A549 (cell line): ENCODE results near the gene CIITA. TPM values are rescaled to one million over a fixed set of nuclear protein-coding genes. Genes with fewer than 3 reads are reported as not detected.
A peak's percentile ranks its signal among the peaks of the same experiment; 100 is the strongest.

ENCODE experiments used
- ATAC-seq, 2 experiments: fragments of 200-7000 bp in 1 of 2; fragments of >200 bp in 1 of 2; cut with Nextera tagmentation in 1 of 2; cut with Tn5 transposase in 1 of 2; 3 replicates each; pipeline versions ENCODE4 v1.8.0 to v1.9.1; 2018 to 2020; ENCODE audit warnings: mild to moderate bottlenecking in 1 of 2, moderate library complexity in 1 of 2
- CTCF ChIA-PET: fragments of 300-600 bp; sonication (Branson Sonifier 250); formaldehyde crosslinking; extraction: SDS; loops from one replicate; lab custom pipeline; 2021; ENCODE audit warnings: antibody characterized with exemption, inconsistent platforms; lab: Yijun Ruan, JAX
- POLR2A ChIA-PET: fragments of 350-600 bp; formaldehyde crosslinking; extraction: SDS; loops from one replicate; lab custom pipeline; 2021; ENCODE audit warnings: antibody characterized with exemption, inconsistent platforms; lab: Yijun Ruan, JAX
- DNase-seq, 2 experiments: peaks; one replicate each; pipeline versions ENCODE4 v3.0.0 to v3.0.0-alpha.2; 2011 to 2016; ENCODE audit warnings: low read depth in 1 of 2, low spot score in 1 of 2
- FAIRE-seq: peaks from 2 replicates; lab custom pipeline; 2011; peaks lifted over from hg19 to GRCh38; lab: Jason Lieb, UNC
- H3K27ac ChIP-seq, 2 experiments: fragments of >200 bp; sonication (Bioruptor Twin); formaldehyde crosslinking; 3 replicates each; pipeline ENCODE4 v1.5.1; 2016 to 2017
- H3K4me1 ChIP-seq: fragments of >200 bp; sonication (Bioruptor Twin); formaldehyde crosslinking; 3 replicates; pipeline ENCODE4 v1.6.1; 2016
- H3K4me2 ChIP-seq: fragments of >200 bp; sonication (Bioruptor Twin); formaldehyde crosslinking; 3 replicates; pipeline ENCODE4 v1.6.1; 2016
- H3K4me3 ChIP-seq: fragments of >200 bp; sonication (Bioruptor Twin); formaldehyde crosslinking; 3 replicates; pipeline ENCODE4 v1.5.1; 2016
- H3K9me3 ChIP-seq: fragments of >200 bp; sonication (Bioruptor Twin); formaldehyde crosslinking; 3 replicates; pipeline ENCODE4 v1.6.1; 2016
- CBX8 ChIP-seq: fragments of 200-600 bp; sonication (generic); IDR thresholded peaks from 2 replicates; pipeline ENCODE4 v1.6.1; 2016
- EHF ChIP-seq: fragments of 250-450 bp; sonication (Bioruptor Pico); IDR thresholded peaks from 2 replicates; pipeline ENCODE4 v1.5.0; 2020; ENCODE audit warnings: mild to moderate bottlenecking
- EP300 ChIP-seq, 2 experiments: fragments of >200 bp; sonication (Bioruptor Twin); formaldehyde crosslinking; IDR thresholded peaks; 2 replicates in 1 of 2; 3 replicates in 1 of 2; pipeline ENCODE4 v1.6.1; 2016 to 2017
- FOXS1 ChIP-seq: fragments of 250-450 bp; sonication (Bioruptor Pico); IDR thresholded peaks from 2 replicates; pipeline ENCODE4 v1.5.0; 2020; ENCODE audit warnings: mild to moderate bottlenecking, moderate library complexity
- GATA3 ChIP-seq: IDR thresholded peaks from 2 replicates; pipeline ENCODE4 v1.6.1; 2012; ENCODE audit warnings: borderline replicate concordance
- HEYL ChIP-seq: fragments of 250-450 bp; sonication (Bioruptor Pico); IDR thresholded peaks from 2 replicates; pipeline ENCODE4 v1.8.0; 2021; ENCODE audit warnings: mild to moderate bottlenecking, moderate library complexity
- HOXB5 ChIP-seq: fragments of 250-450 bp; sonication (Bioruptor Pico); IDR thresholded peaks from 2 replicates; pipeline ENCODE4 v1.5.0; 2020; ENCODE audit warnings: mild to moderate bottlenecking, moderate library complexity
- JUN ChIP-seq, 2 experiments: fragments of >200 bp; sonication (Bioruptor Twin); formaldehyde crosslinking; IDR thresholded peaks; 2 replicates in 1 of 2; 3 replicates in 1 of 2; pipeline ENCODE4 v1.6.1; 2016 to 2017
- NFE2L2 ChIP-seq: fragments of 150-350 bp; conservative IDR thresholded peaks from 2 replicates; pipeline ENCODE4 v1.6.1; 2014; ENCODE audit warnings: low read length
- NPAS2 ChIP-seq: fragments of 250-450 bp; sonication (Bioruptor Pico); IDR thresholded peaks from 2 replicates; pipeline ENCODE4 v1.8.0; 2022; ENCODE audit warnings: mild to moderate bottlenecking, moderate library complexity, borderline replicate concordance
- RARB ChIP-seq: fragments of 250-450 bp; sonication (Bioruptor Pico); IDR thresholded peaks from 2 replicates; pipeline ENCODE4 v1.8.0; 2021; ENCODE audit warnings: mild to moderate bottlenecking, moderate library complexity
- RCOR1 ChIP-seq: fragments of 150-350 bp; IDR thresholded peaks from 2 replicates; pipeline ENCODE4 v1.6.1; 2014; ENCODE audit warnings: antibody characterized with exemption, low read length, low read depth
- RFX5 ChIP-seq: fragments of 450-650 bp; IDR thresholded peaks from 2 replicates; pipeline ENCODE4 v1.7.1; 2014; ENCODE audit warnings: antibody characterized with exemption, mild to moderate bottlenecking, moderate library complexity
- SREBF2 ChIP-seq: fragments of 450-650 bp; IDR thresholded peaks from 2 replicates; pipeline ENCODE4 v1.6.1; 2014; ENCODE audit warnings: mild to moderate bottlenecking, moderate library complexity
- TFCP2L1 ChIP-seq: fragments of 250-450 bp; sonication (Bioruptor Pico); IDR thresholded peaks from 2 replicates; pipeline ENCODE4 v1.5.0; 2021; ENCODE audit warnings: mild to moderate bottlenecking
- TP53 ChIP-seq: fragments of 250-450 bp; sonication (Bioruptor Pico); IDR thresholded peaks from 2 replicates; pipeline ENCODE4 v1.5.0; 2021; ENCODE audit warnings: mild to moderate bottlenecking, moderate library complexity
- ZC3H11A ChIP-seq: fragments of 450-650 bp; IDR thresholded peaks from 2 replicates; pipeline ENCODE4 v1.6.1; 2014; ENCODE audit warnings: antibody characterized with exemption, mild to moderate bottlenecking
- ZNF302 ChIP-seq: fragments of 250-450 bp; sonication (Bioruptor Pico); IDR thresholded peaks from 2 replicates; pipeline ENCODE4 v1.9.0; 2021; ENCODE audit warnings: inconsistent platforms, mild to moderate bottlenecking, moderate library complexity
- WGBS: methylation state at CpG from one replicate; pipeline ENCODE4 v1.1.6; 2017; ENCODE audit errors: missing lambda C conversion rate; 5-methylcytosine and 5-hydroxymethylcytosine counted together
- polyA plus RNA-seq, 4 experiments: library from polyadenylated mRNA; depleted of rRNA in 3 of 4; stranded (reverse); fragments of >200 nt; fragmentation: RNase III in 1 of 4; extraction: RNeasy Plus Mini Kit Qiagen cat#74134 plus additional on column Dnase treatment in 1 of 4; gene quantifications; 2 replicates in 3 of 4; 3 replicates in 1 of 4; pipeline ENCODE4 v1.2.3, GENCODE V29; 2011 to 2017
- TF ChIP-seq, protein P1 (sequence below): fragments of 150-350 bp; IDR thresholded peaks from 2 replicates; pipeline ENCODE4 v1.6.1; 2014; ENCODE audit warnings: low read depth, mild to moderate bottlenecking, low read length
- TF ChIP-seq, protein P2 (sequence below): fragments of >200 bp; sonication (Bioruptor Twin); formaldehyde crosslinking; IDR thresholded peaks from 3 replicates; pipeline ENCODE4 v1.6.1; 2016
- TF ChIP-seq, protein P3 (sequence below): fragments of 250-450 bp; sonication (Bioruptor Pico); IDR thresholded peaks from 2 replicates; pipeline ENCODE4 v1.5.0; 2021; ENCODE audit warnings: mild to moderate bottlenecking, moderate library complexity, borderline replicate concordance
- TF ChIP-seq, protein P4 (sequence below): IDR thresholded peaks from 2 replicates; pipeline ENCODE4 v1.6.1; 2012
- TF ChIP-seq, protein P5 (sequence below): IDR thresholded peaks from 2 replicates; pipeline ENCODE4 v1.6.1; 2012; ENCODE audit warnings: low read depth, borderline replicate concordance
- TF ChIP-seq, protein P6 (sequence below): fragments of >200 bp; sonication (Bioruptor Twin); formaldehyde crosslinking; IDR thresholded peaks from 2 replicates; pipeline ENCODE4 v1.6.1; 2016

Gene CIITA
- polyA plus RNA-seq, 2 of the 4 experiments (the other 2 are of a cell fraction), result 0.06 TPM; not detected in 1

DNA sequence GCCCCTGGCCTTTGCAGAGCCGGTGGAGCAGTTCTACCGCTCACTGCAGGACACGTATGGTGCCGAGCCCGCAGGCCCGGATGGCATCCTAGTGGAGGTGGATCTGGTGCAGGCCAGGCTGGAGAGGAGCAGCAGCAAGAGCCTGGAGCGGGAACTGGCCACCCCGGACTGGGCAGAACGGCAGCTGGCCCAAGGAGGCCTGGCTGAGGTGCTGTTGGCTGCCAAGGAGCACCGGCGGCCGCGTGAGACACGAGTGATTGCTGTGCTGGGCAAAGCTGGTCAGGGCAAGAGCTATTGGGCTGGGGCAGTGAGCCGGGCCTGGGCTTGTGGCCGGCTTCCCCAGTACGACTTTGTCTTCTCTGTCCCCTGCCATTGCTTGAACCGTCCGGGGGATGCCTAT lies 29.5 kb downstream of the CIITA start:
- no peak overlapping the region for H3K4me3 ChIP-seq
- no peak overlapping the region for H3K27ac ChIP-seq
- no peak for TF ChIP-seq TFCP2L1 (CRISPR knock-in tag)
- no peak for TF ChIP-seq JUN (IDR thresholded peaks at IDR 0.05)
- TF ChIP-seq, protein P1, sequence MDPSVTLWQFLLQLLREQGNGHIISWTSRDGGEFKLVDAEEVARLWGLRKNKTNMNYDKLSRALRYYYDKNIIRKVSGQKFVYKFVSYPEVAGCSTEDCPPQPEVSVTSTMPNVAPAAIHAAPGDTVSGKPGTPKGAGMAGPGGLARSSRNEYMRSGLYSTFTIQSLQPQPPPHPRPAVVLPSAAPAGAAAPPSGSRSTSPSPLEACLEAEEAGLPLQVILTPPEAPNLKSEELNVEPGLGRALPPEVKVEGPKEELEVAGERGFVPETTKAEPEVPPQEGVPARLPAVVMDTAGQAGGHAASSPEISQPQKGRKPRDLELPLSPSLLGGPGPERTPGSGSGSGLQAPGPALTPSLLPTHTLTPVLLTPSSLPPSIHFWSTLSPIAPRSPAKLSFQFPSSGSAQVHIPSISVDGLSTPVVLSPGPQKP, result no peak
- TF ChIP-seq HEYL, result no peak
- TF ChIP-seq RFX5, result no peak
- TF ChIP-seq, protein P2, sequence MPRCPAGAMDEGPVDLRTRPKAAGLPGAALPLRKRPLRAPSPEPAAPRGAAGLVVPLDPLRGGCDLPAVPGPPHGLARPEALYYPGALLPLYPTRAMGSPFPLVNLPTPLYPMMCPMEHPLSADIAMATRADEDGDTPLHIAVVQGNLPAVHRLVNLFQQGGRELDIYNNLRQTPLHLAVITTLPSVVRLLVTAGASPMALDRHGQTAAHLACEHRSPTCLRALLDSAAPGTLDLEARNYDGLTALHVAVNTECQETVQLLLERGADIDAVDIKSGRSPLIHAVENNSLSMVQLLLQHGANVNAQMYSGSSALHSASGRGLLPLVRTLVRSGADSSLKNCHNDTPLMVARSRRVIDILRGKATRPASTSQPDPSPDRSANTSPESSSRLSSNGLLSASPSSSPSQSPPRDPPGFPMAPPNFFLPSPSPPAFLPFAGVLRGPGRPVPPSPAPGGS, result no peak
- TF ChIP-seq NFE2L2, result no peak
- no peak for TF ChIP-seq ZNF302
- TF ChIP-seq, all 56 proteins: peak for 0
- FAIRE-seq (no peak), ATAC-seq (peak in 1 of 2 experiments; percentile 26; a peak in 2 of 6 replicates), DNase-seq (no peak)
- Histone ChIP-seq H3K4me1 (no peaks in the 10 kb centered on the region), H3K9me3 (peaks cover 8% of the 10 kb centered on the region; the same call in 2 of the 3 replicates), H3K4me2 (no peak overlapping the region)
- 69% methylated on average over 16 of the region's 19 CpGs for WGBS
- ChIA-PET CTCF (interaction anchor here (0.5 to 8.8 kb wide), 3 partner anchors 9 to 173 kb away, joined by 3 to 53 read pairs (median 3); no protein-coding TSS in a partner anchor), POLR2A (no interaction called here)

DNA sequence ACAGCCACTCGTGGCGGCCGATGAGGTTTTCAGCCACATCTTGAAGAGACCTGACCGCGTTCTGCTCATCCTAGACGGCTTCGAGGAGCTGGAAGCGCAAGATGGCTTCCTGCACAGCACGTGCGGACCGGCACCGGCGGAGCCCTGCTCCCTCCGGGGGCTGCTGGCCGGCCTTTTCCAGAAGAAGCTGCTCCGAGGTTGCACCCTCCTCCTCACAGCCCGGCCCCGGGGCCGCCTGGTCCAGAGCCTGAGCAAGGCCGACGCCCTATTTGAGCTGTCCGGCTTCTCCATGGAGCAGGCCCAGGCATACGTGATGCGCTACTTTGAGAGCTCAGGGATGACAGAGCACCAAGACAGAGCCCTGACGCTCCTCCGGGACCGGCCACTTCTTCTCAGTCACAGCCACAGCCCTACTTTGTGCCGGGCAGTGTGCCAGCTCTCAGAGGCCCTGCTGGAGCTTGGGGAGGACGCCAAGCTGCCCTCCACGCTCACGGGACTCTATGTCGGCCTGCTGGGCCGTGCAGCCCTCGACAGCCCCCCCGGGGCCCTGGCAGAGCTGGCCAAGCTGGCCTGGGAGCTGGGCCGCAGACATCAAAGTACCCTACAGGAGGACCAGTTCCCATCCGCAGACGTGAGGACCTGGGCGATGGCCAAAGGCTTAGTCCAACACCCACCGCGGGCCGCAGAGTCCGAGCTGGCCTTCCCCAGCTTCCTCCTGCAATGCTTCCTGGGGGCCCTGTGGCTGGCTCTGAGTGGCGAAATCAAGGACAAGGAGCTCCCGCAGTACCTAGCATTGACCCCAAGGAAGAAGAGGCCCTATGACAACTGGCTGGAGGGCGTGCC lies 30.1 kb downstream of the CIITA start:
- H3K4me1 ChIP-seq, result no peaks in the 10 kb centered on the region
- no peak for FAIRE-seq
- peak; percentile 27 to 33; a peak in 4 of 6 replicates for ATAC-seq
- TF ChIP-seq, protein P3, sequence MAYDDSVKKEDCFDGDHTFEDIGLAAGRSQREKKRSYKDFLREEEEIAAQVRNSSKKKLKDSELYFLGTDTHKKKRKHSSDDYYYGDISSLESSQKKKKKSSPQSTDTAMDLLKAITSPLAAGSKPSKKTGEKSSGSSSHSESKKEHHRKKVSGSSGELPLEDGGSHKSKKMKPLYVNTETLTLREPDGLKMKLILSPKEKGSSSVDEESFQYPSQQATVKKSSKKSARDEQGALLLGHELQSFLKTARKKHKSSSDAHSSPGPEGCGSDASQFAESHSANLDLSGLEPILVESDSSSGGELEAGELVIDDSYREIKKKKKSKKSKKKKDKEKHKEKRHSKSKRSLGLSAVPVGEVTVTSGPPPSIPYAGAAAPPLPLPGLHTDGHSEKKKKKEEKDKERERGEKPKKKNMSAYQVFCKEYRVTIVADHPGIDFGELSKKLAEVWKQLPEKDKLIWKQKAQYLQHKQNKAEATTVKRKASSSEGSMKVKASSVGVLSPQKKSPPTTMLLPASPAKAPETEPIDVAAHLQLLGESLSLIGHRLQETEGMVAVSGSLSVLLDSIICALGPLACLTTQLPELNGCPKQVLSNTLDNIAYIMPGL (CRISPR knock-in tag), result no peak
- TF ChIP-seq, protein P4, sequence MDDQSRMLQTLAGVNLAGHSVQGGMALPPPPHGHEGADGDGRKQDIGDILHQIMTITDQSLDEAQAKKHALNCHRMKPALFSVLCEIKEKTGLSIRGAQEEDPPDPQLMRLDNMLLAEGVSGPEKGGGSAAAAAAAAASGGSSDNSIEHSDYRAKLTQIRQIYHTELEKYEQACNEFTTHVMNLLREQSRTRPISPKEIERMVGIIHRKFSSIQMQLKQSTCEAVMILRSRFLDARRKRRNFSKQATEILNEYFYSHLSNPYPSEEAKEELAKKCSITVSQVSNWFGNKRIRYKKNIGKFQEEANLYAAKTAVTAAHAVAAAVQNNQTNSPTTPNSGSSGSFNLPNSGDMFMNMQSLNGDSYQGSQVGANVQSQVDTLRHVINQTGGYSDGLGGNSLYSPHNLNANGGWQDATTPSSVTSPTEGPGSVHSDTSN, result no peak
- TF ChIP-seq JUN (IDR thresholded peaks at IDR 0.05) (no peak), ZNF302 (no peak), NFE2L2 (no peak), RCOR1 (no peak), CBX8 (no peak), FOXS1 (no peak), TP53 (no peak), ZC3H11A (no peak), EP300 (IDR thresholded peaks at IDR 0.05) (no peak), RARB (no peak), GATA3 (no peak), NPAS2 (CRISPR knock-in tag) (no peak), RFX5 (no peak), HOXB5 (CRISPR knock-in tag) (no peak), EHF (CRISPR knock-in tag) (no peak), SREBF2 (no peak)
- TF ChIP-seq, protein P5, sequence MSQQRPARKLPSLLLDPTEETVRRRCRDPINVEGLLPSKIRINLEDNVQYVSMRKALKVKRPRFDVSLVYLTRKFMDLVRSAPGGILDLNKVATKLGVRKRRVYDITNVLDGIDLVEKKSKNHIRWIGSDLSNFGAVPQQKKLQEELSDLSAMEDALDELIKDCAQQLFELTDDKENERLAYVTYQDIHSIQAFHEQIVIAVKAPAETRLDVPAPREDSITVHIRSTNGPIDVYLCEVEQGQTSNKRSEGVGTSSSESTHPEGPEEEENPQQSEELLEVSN, result no peak
- TF ChIP-seq, protein P6, sequence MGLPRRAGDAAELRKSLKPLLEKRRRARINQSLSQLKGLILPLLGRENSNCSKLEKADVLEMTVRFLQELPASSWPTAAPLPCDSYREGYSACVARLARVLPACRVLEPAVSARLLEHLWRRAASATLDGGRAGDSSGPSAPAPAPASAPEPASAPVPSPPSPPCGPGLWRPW, result no peak
- no peak overlapping the region for H3K27ac ChIP-seq
- ChIA-PET POLR2A (no interaction called here), CTCF (interaction anchor here (0.5 to 8.8 kb wide), 3 partner anchors 10 to 174 kb away, joined by 3 to 53 read pairs (median 3); no protein-coding TSS in a partner anchor)
- no peak overlapping the region for H3K4me3 ChIP-seq
- 63% methylated on average over 7 of the region's 46 CpGs for WGBS
- peaks cover 8% of the 10 kb centered on the region; the same call in 2 of the 3 replicates for H3K9me3 ChIP-seq
- DNase-seq, result no peak
- no peak overlapping the region for H3K4me2 ChIP-seq
